GM21381 (cell line): ENCODE data around the gene VAX1.

Source experiments
- ATAC-seq: cut with Tn5 transposase; IDR thresholded peaks from one replicate; pipeline ENCODE4 v1.9.1; 2021; ENCODE audit warnings: mild to moderate bottlenecking, moderate library complexity; ENCODE audit not compliant: unreplicated experiment

The VAX1 gene

GRCh38 chr10:117164592-117165537 is 26.8 kb upstream of the VAX1 start:
- ATAC-seq = no peak

- ATAC-seq = no peak
These were observed 26.0 kb upstream of the VAX1 start for GRCh38 chr10:117163954-117164548.

GRCh38 chr10:117163061-117163953 is 25.2 kb upstream of the VAX1 start:
- ATAC-seq = no peak

GRCh38 chr10:117162093-117163060 is 24.3 kb upstream of the VAX1 start:
- no peak for ATAC-seq

- ATAC-seq = no peak
These were observed 23.4 kb upstream of the VAX1 start for GRCh38 chr10:117161386-117162033.

GRCh38 chr10:117160567-117160966 is 22.5 kb upstream of the VAX1 start:
- no peak for ATAC-seq

GRCh38 chr10:117159390-117159789 is 21.3 kb upstream of the VAX1 start:
- no peak for ATAC-seq

- no peak for ATAC-seq
These were observed 20.2 kb upstream of the VAX1 start for GRCh38 chr10:117158297-117158696.

- ATAC-seq = no peak
These were observed 14.6 kb upstream of the VAX1 start for GRCh38 chr10:117152668-117153067.

GRCh38 chr10:117148284-117148683 is 10.2 kb upstream of the VAX1 start:
- no peak for ATAC-seq

GRCh38 chr10:117145019-117145418 is 6.9 kb upstream of the VAX1 start:
- no peak for ATAC-seq

- ATAC-seq = no peak
These were observed 5.2 kb upstream of the VAX1 start for GRCh38 chr10:117143103-117143823.

GRCh38 chr10:117140525-117140902 is 2.4 kb upstream of the VAX1 start:
- ATAC-seq = no peak

GRCh38 chr10:117139581-117140524 is 1.8 kb upstream of the VAX1 start:
- no peak for ATAC-seq

GRCh38 chr10:117138838-117139580 is 939 bp upstream of the VAX1 start:
- ATAC-seq = no peak

GRCh38 chr10:117137031-117137910 is 799 bp downstream of the VAX1 start:
- ATAC-seq = no peak
